Caco-2 (cell line): ENCODE data around the gene C2. TPM values are rescaled to one million over a fixed set of nuclear protein-coding genes. Genes with fewer than 3 reads are reported as not detected.

Source experiments
- BruUV-seq: library from RNA; stranded (reverse); fragments of 400-500 nt; replicated peaks from 2 replicates; lab custom pipeline; 2021; lab: Mats Ljungman, UMichigan
- CTCF ChIA-PET: fragments of 300-600 bp; sonication (Branson Sonifier 250); formaldehyde crosslinking; loops from one replicate; lab custom pipeline; 2022; ENCODE audit warnings: antibody characterized with exemption; lab: Charles Lee
- POLR2A ChIA-PET: fragments of 300-600 bp; sonication (Branson Sonifier 250); formaldehyde crosslinking; loops from one replicate; lab custom pipeline; 2022; ENCODE audit warnings: antibody characterized with exemption; lab: Charles Lee
- DNase-seq, 2 experiments: peaks; one replicate each; pipeline versions ENCODE4 v3.0.0 to v3.0.0-alpha.2; 2020 to 2022
- H3K27me3 ChIP-seq: replicated peaks from 2 replicates; pipeline ENCODE4 v1.6.0; 2011; ENCODE audit warnings: low read length; ENCODE audit not compliant: control insufficient read depth, insufficient read depth
- H3K36me3 ChIP-seq: 2 replicates; pipeline ENCODE4 v1.5.1; 2011; ENCODE audit warnings: low read length; ENCODE audit not compliant: control insufficient read depth, insufficient read depth
- H3K4me1 ChIP-seq: fragments of 250-450 bp; sonication (Bioruptor Pico); 2 replicates; pipeline ENCODE4 v1.5.1; 2020; ENCODE audit warnings: mild to moderate bottlenecking
- H3K4me3 ChIP-seq: 2 replicates; pipeline ENCODE4 v1.5.1; 2011; ENCODE audit warnings: low read depth, mild to moderate bottlenecking, control low read depth, low read length
- H3K9me3 ChIP-seq: fragments of 250-450 bp; sonication (Bioruptor Pico); 2 replicates; pipeline ENCODE4 v1.5.1; 2020; ENCODE audit warnings: mild to moderate bottlenecking, moderate library complexity
- H3K27ac Mint-ChIP-seq: one replicate; pipeline ENCODE4 v1.8.0; 2022; ENCODE audit warnings: mixed read lengths; ENCODE audit not compliant: unreplicated experiment
- H3K27me3 Mint-ChIP-seq: one replicate; pipeline ENCODE4 v1.8.0; 2022; ENCODE audit warnings: mixed read lengths; ENCODE audit not compliant: insufficient read depth, unreplicated experiment
- H3K36me3 Mint-ChIP-seq: one replicate; pipeline ENCODE4 v1.8.0; 2022; ENCODE audit warnings: mild to moderate bottlenecking, mixed read lengths; ENCODE audit not compliant: insufficient read depth, unreplicated experiment
- H3K4me1 Mint-ChIP-seq: one replicate; pipeline ENCODE4 v1.8.0; 2022; ENCODE audit warnings: low read depth, mixed read lengths; ENCODE audit not compliant: unreplicated experiment
- H3K4me3 Mint-ChIP-seq: one replicate; pipeline ENCODE4 v1.8.0; 2022; ENCODE audit warnings: mild to moderate bottlenecking, moderate library complexity, mixed read lengths; ENCODE audit not compliant: unreplicated experiment
- H3K9me3 Mint-ChIP-seq: one replicate; pipeline ENCODE4 v1.8.0; 2022; ENCODE audit warnings: mixed read lengths; ENCODE audit not compliant: unreplicated experiment
- CTCF ChIP-seq, 2 experiments: fragments of 200-600 bp in 1 of 2; IDR thresholded peaks; 1 replicate in 1 of 2; 2 replicates in 1 of 2; pipeline versions ENCODE4 v1.5.1 to v1.8.0; 2011 to 2022; ENCODE audit warnings: antibody characterized with exemption in 1 of 2, control low read depth in 1 of 2, inconsistent platforms in 1 of 2, low read depth in 1 of 2, low read length in 1 of 2, mild to moderate bottlenecking in 1 of 2, moderate library complexity in 1 of 2; ENCODE audit not compliant: insufficient read depth in 1 of 2, severe bottlenecking in 1 of 2, unreplicated experiment in 1 of 2
- intact Hi-C: fragments of 100-400 bp; cut with micrococcal nuclease; formaldehyde crosslinking; loops from one replicate; pipeline ENCODE4 v1.10.0; 2022; ENCODE audit not compliant: unreplicated experiment
- total RNA-seq: library from RNA; stranded (reverse); gene quantifications from 2 replicates; pipeline ENCODE4 v1.2.3, GENCODE V29; 2022

C2 gene
- total RNA-seq, 1 experiment from 2014 or later = 4.8 TPM

GRCh38 chr6:31900917-31901414, 26.6 kb upstream of the C2 start:
- ChIA-PET CTCF (interaction anchor here (0.6 kb wide), 1 partner anchor 58 kb away, joined by 5 read pairs; the partner anchor contains the start of genes NELFE and SKIC2), POLR2A (no interaction called here)
- H3K36me3 Mint-ChIP-seq = peaks cover 31% of the 10 kb centered on the region
- Histone ChIP-seq H3K4me1 (peaks cover 23% of the 10 kb centered on the region), H3K27me3 (no peaks in the 10 kb centered on the region), H3K9me3 (no peaks in the 10 kb centered on the region), H3K36me3 (no peaks in the 10 kb centered on the region), H3K4me3 (peak overlapping the region; percentile 68)
- no peaks in the 10 kb centered on the region for H3K9me3 Mint-ChIP-seq
- H3K4me1 Mint-ChIP-seq = peaks cover 20% of the 10 kb centered on the region
- TF ChIP-seq CTCF (IDR thresholded peaks at IDR 0.05; ENCODE audit: insufficient read depth in 1 of 2, low read depth in 1 of 2, low read length in 1 of 2, severe bottlenecking in 1 of 2, unreplicated experiment in 1 of 2) = no peak
- DNase-seq = peak in 1 of 2 experiments; percentile 64
- BruUV-seq = no TSS peak
- peak overlapping the region; percentile 55 for H3K27ac Mint-ChIP-seq
- intact Hi-C loops = loop anchor here (5.0 kb wide), 1 partner anchor 216 kb away; no protein-coding TSS in a partner anchor
- H3K4me3 Mint-ChIP-seq = peak overlapping the region; percentile 73
- no peaks in the 10 kb centered on the region for H3K27me3 Mint-ChIP-seq

GRCh38 chr6:31901415-31901952, 26.0 kb upstream of the C2 start:
- intact Hi-C loops = loop anchor here (5.0 kb wide), 1 partner anchor 216 kb away; no protein-coding TSS in a partner anchor
- Histone ChIP-seq H3K36me3 (no peaks in the 10 kb centered on the region), H3K27me3 (no peaks in the 10 kb centered on the region), H3K9me3 (no peaks in the 10 kb centered on the region), H3K4me1 (peaks cover 22% of the 10 kb centered on the region), H3K4me3 (peak overlapping the region; percentile 68)
- DNase-seq = peak; percentile 34 to 64
- CTCF ChIA-PET = interaction anchor here (0.6 kb wide), 1 partner anchor 57 kb away, joined by 5 read pairs; the partner anchor contains the start of genes NELFE and SKIC2
- H3K27me3 Mint-ChIP-seq = no peaks in the 10 kb centered on the region
- BruUV-seq = TSS peak; percentile 21
- H3K36me3 Mint-ChIP-seq = peaks cover 30% of the 10 kb centered on the region
- no peaks in the 10 kb centered on the region for H3K9me3 Mint-ChIP-seq
- peak overlapping the region; percentile 58 for H3K27ac Mint-ChIP-seq
- TF ChIP-seq CTCF (IDR thresholded peaks at IDR 0.05; ENCODE audit: insufficient read depth in 1 of 2, low read depth in 1 of 2, low read length in 1 of 2, severe bottlenecking in 1 of 2, unreplicated experiment in 1 of 2) = no peak
- POLR2A ChIA-PET = interaction anchor here (1.2 kb wide), 1 partner anchor 58 kb away, joined by 3 read pairs; the partner anchor contains the start of gene SKIC2
- peak overlapping the region; percentile 73 for H3K4me3 Mint-ChIP-seq
- H3K4me1 Mint-ChIP-seq = peaks cover 20% of the 10 kb centered on the region

- H3K9me3 ChIP-seq = no peaks in the 10 kb centered on the region
- Mint-ChIP-seq H3K27me3 (no peaks in the 10 kb centered on the region), H3K9me3 (no peaks in the 10 kb centered on the region), H3K4me3 (peak within 1 kb of the TSS; percentile 73), H3K4me1 (peaks cover 20% of the 10 kb centered on the region), H3K36me3 (peaks cover 30% of the 10 kb centered on the region), H3K27ac (peak within 1 kb of the TSS; percentile 58)
- DNase-seq = peak; percentile 92 to 94
- BruUV-seq = no TSS peak
- POLR2A ChIA-PET = interaction anchor here (0.7 to 1.2 kb wide), 3 partner anchors 19 to 57 kb away, joined by 3 to 4 read pairs (median 3); partner anchors contain the start of genes CFB and SKIC2
- CTCF ChIA-PET = interaction anchor here (0.6 to 1.2 kb wide), 2 partner anchors 15 to 50 kb away, joined by 6 to 10 read pairs; no protein-coding TSS in a partner anchor
- H3K27me3 ChIP-seq = no peaks in the 10 kb centered on the region
- peak within 1 kb of the TSS; percentile 68 for H3K4me3 ChIP-seq
- TF ChIP-seq CTCF (IDR thresholded peaks at IDR 0.05; ENCODE audit: insufficient read depth in 1 of 2, low read depth in 1 of 2, low read length in 1 of 2, severe bottlenecking in 1 of 2, unreplicated experiment in 1 of 2) = no peak
- intact Hi-C loops = loop anchor here (1.0 to 5.0 kb wide), 3 partner anchors 39 to 215 kb away; no protein-coding TSS in a partner anchor
- H3K36me3 ChIP-seq = no peaks in the 10 kb centered on the region
- peaks cover 19% of the 10 kb centered on the region for H3K4me1 ChIP-seq
Observed at GRCh38 chr6:31901953-31902643, 25.4 kb upstream of the C2 start, which contains the start of gene ZBTB12. TSS of gene ZBTB12 (minus strand) at chr6:31902086. CDS start at chr6:31901305, 781 bp downstream.
